ENCODE results near the gene SLC45A3.

GRCh38 chr1:205666372-205667166 lies 13.7 kb downstream of the SLC45A3 start:
- no peak for TF ChIP-seq BRCA1 (IDR thresholded peaks at IDR 0.05; ENCODE audit: low read depth, low read length)
- no peak for TF ChIP-seq CEBPB (IDR thresholded peaks at IDR 0.05; ENCODE audit: low read depth, low read length)
- TF ChIP-seq CTCF (IDR thresholded peaks at IDR 0.05; ENCODE audit: control extremely low read depth in 1 of 3, insufficient read depth in 1 of 3, low read depth in 1 of 3, low read length in 3 of 3), result no peak

Measured in H1 (cell line).